Right renal pelvis (tissue), 4 donors: ENCODE results near the gene IFNGR1. TPM values are rescaled to one million over a fixed set of nuclear protein-coding genes. Genes with fewer than 3 reads are reported as not detected.

Source experiments
- DNase-seq, 4 donors: peaks; one replicate each; pipeline ENCODE4 v3.0.0-alpha.2; 2013; ENCODE audit warnings: low read depth in 4 of 4, low spot score in 3 of 4, missing footprints in 1 of 4
- polyA plus RNA-seq, 4 donors: library from polyadenylated mRNA; unstranded; fragments of 120-200 nt; gene quantifications; one replicate each; pipeline ENCODE4 v1.2.1, GENCODE V29; 2013; ENCODE audit not compliant: insufficient read length in 4 of 4

Gene IFNGR1
- polyA plus RNA-seq, 4 donors, result 53.6 to 69.4 (median 68.3) TPM

DNA sequence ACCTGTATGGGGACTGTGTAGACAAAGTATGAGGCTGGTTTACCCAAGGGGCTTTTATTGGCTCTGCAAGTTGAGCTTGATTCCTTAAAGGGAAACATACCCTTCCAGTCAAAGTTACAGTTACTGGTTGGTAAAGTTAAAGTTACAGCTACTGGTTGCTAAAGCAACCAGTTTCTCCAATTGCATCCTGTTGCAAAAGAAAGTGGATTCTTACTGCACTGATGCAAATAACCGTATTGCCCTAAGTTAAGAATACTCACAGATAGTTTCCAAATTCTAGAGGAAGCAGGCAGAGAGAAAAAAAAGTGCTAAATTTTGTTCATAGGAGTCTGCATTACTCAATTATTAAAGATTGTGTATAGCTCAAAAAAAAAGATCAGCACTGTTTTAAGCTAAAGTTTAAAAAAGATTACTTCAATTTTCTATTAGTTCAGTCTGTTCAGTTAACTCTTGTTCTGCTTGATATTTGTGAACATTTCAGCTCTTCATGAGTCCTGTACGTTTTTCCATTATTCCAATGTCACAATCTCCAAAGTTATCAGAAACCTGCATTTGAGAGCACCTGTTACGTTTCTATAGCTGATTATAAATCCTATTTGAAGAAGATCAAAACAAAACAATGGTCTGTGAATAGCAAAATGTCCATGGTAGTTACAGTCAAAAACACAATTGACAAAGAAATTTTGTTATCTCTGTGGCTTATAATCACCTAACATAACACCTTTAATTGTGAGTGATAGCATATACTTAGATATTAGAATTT is 37.1 kb downstream of the IFNGR1 start:
- DNase-seq, result no peak

DNA sequence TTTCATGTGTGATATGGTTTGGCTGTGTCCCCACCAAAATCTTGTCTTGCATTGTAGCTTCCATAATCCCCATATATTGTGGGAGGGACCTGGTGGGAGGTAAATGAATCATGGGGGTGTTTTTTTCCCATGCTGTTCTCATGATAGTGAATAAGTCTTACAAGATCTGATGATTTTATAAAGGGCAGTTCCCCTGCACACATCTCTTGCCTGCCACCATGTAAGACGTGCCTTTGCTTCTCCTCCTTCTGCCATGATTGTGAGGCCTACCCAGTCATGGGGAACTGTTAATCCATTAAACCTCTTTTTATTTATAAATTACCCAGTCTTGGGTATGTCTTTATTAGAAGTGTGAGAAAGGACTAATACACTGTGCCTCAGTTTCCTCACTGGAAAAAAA is 41.6 kb downstream of the IFNGR1 start:
- DNase-seq, result no peak

DNA sequence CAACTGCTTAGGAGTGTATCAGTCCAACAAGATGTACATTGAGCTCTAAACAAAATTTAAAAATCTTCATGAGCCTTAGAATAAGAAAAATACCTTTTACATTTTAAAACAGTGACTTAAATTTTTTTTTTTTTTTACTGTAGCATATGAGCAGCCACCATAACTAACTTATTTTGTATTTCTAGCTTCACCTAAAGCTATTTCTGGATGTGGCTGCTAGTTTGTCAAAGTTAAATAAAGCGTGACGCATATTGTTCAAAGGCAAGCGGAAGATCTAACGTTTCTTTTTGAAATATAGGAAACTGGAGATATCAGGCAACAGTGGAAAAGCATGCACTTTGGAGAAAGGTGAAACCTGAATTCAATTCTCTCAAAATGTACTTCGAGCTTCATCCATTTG is 42.5 kb downstream of the IFNGR1 start:
- DNase-seq, result no peak

DNA sequence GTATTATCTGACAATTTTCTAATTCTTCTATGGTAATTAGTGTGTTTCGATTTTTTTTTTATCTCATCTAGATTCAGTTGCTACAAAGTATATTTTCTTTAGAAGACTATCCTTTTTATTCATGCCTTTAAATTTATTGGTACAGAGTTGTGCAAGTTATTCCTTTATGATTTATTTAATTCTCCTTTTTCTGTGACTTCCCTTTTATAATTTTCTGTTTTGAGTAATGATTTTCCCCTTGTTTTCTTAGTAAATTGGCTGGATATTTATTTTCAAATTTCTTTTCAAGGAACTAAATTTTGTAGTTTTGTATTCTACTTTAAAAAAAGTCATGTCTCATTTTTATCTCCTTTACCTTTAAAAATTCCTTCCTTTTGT is 43.3 kb downstream of the IFNGR1 start:
- no peak for DNase-seq

DNA sequence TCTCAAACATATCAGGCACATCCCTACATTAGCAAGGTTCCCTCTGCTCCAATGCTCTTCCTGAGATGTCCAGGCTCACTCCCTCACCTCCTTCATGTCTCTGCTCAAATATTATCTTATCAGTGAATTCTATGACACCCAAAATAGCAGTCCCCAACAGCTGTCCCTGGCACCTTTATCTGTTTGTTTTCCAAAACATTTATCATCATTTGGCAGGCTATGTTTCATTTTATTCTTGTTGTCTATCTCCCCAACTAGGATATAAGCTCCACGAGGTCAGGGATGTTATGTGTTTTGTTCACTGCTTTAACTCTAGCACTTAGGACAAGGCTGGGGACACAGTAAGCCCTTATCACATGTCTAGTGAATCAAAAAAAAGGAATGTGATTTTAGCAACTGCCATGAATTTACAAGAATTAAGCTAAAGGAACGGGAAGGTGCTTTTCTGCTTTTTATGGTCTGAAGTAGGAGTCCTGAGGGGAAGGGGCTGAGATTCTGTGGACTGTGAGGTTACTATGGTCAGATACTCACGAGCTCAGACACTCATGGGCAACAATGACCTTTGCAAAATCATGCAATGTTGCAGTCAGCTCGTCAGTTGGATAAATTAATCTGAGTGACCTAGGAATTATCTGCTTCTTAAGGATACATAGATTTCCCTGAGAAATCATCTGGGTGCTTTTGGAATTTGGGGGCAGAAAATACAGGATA is 43.9 kb downstream of the IFNGR1 start:
- no peak for DNase-seq

DNA sequence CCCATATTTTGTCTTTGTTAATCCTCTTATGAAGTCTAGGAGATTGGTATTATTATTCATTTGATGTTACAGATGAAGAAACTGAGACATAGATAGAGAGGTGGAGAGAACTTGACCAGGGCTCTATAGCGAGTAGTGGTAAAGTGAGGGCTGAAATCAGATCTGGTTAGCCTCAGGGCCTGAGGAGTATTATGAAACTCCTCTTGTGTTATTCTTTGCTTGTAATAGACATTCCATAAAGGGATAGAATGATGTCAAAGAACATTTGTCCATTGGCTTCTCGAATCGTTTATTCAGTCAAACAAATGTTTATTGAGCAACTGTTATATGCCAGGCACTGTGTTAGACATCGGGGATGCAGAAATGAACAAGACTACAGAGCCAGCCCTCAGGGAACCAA is 45.7 kb downstream of the IFNGR1 start, which contains the start of gene IL22RA2:
Gene IL22RA2 (minus strand): TSS at position 144 of the 400 bp plus-strand sequence. CDS start 11,895 bp downstream, outside the sequence.
- DNase-seq, result no peak

DNA sequence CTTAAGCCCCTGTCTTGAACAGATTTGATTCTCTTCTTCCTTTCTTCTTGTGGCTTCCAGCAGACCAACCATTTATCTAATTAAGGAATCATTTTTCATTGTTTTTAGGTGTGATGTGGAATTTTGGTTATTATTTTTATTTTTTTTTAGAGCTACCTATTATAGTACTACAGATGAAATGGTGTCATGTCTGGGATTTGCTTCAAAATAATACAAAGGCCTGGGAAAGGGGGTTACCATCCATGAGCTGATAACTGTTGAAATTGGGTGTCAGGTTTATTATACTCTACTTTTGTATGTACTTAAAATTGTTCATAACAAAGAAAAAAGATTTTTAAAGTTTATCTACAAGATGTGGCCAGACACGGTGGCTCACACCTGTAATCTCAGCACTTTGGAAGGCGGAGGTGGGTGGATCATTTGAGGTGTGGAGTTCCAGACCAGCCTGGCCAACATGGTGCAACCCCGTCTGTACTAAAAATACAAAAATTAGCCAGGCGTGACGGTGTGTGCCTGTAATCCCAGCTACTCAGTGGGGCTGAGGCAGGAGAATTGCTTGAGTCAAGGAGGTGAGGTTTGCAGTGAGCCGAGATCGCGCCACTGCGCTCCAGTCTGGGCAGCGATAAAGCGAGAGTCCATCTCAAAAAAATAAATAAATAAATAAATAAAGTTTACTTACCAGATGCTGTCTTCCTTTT is 46.3 kb downstream of the IFNGR1 start:
- no peak for DNase-seq

DNA sequence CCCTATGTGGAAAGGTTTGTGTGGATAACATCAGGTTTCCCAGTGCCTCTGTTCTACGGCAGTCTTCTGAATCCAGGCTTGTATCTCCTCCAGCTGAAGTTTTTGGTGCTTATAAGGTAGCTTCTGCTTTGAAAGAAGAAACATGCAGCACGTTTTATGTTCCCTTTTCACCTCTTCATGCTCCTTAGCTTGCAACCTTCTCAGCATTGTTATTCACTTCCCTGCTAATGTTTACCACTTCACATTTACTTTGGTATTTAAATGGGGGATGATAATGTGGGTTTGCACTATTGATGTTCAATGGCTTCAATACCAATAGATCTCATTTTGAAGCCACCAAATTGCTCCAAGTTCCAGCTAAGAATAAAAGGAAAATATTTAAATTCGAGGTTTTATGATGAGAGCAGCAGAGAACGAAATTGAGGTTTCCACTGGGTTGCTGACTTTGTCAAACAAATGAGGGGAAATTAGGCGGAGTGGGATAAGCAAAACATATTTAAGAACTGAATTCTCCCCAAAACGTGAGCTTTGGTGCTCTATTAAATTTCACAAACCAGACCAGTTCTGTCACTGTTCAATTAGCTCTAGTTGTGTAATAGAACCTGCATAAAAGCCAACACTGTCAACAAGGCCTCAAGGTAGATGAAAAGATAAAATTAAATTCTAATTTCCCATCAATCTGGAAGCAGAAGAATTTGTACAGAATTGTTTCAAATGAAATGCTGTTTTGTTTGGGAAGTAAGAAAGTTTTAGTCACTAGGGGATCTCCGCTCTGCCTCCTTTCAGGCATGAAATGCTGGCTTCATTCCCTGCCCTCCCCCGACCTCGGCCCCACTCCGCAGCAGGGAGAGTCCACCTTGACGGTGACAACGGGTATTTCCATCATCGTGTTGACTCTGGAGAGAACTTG is 47.1 kb downstream of the IFNGR1 start:
- no peak for DNase-seq

DNA sequence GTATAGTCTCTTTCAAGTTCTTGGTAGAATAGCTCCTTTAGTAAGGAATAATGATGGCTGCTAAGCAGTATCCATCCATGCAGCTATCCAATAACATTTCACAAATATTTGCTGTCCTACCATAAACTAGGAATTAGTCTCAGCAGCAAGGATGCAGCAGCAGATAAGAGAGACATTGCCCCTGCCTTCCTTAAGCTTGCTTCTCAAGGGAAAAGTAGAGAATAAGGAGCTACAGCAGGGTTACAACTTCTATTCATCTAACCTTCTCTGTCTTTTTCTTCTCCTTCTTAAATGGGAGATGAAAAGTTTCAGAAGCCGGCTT is 48.2 kb downstream of the IFNGR1 start:
- no peak for DNase-seq

DNA sequence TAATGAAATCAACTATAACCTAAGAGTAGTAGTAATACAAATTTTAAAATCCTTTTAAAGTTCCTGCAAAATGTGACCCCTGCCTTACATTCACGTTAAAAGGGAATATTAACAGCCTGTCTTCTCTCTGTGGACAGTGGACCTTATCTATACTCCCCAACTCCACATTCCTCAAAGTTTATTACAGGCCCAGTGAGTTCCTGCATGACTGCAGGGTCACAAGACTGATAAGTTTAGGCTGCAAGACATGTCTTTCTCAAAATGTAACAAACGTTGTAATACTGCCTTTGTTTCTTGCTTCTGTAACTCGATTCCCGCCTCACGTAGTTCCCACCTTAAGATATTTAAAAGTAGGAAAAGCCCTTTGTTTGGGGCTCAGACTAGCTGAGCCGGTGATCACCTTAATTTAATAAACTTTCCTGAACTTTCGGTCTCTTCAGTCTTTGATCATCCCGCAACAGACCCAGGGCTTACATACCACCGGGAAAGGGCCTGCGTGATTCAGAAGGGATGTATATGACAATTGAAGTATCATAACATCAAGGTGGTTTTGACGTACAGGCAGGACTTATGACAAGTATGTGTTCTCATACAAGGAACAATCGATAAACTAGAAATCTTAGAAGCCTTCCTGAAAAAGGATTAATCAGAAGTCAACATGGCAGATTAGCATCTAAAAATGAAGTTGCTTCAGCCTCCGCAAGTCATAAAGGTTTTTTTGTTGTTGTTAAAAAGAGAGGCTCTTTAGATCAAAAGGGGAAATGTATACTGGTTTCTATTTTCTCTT is 48.7 kb downstream of the IFNGR1 start:
- no peak for DNase-seq

DNA sequence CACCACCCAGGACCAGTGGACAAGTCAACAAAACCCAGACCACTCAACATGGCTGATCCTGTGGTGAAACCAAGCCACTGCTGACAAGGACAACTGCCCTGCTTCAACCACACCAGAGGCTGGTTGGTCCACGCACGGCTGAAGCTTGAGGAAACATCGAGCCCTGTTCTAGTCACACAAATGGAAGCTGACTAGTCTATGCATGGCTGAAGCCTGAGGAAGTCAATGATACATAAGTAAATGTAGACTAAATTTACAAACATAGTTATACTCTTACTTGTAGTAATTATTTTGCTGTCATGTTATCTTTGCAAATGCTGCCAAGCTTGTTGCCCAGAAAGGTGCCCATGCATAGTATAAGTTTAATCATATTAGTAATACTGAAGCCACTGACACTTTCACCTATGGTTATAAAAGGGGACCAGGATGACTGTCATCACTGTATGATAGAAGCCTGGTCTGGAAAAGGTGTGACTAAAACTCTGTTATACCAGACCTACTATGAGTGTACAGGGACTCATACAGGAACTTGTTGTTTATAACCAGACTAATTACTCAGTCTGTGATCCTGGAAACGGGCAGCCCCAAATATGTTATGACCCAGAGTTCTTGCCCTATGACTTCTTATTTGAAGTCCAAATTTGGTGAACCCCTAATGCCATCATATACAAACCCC is 51.3 kb downstream of the IFNGR1 start:
- DNase-seq, result no peak

DNA sequence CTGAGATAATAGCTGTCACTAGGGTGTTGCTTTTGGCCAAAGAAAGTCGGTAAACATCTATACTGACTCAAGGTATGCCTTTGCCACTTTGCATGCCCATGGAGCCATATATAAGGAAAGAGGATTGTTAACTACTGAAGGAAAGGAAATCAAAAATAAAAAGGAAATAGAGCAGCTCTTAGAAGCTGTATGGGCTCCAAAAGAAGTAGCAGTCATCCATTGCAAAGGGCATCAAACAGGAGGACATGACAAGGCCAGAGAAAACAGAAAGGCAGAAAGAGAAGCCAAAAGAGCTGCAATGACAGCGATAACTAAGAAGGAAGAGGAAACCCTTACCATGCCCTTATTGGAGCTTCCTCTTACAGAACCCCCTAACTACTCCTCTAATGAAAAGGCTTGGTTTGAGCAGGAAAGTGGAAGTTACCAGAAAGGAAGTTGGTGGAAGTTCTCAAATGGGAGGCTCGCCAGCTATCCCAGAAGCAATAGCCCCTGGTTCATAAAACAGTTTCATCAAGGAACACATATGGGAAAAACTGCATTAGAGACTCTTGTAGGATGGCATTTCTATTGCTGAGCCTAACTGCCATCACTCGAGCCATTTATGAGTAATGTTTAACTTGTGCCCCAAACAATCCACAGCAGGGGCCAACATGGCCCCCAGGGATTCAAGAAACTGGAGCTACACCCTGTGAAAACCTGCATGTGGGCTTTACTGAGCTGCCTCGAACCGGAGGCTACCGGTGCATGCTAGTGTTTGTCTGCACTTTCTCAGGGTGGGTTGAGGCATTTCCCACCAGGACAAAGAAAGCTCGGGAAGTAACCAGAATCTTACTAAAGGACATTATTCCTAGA is 52.7 kb downstream of the IFNGR1 start:
- no peak for DNase-seq

DNA sequence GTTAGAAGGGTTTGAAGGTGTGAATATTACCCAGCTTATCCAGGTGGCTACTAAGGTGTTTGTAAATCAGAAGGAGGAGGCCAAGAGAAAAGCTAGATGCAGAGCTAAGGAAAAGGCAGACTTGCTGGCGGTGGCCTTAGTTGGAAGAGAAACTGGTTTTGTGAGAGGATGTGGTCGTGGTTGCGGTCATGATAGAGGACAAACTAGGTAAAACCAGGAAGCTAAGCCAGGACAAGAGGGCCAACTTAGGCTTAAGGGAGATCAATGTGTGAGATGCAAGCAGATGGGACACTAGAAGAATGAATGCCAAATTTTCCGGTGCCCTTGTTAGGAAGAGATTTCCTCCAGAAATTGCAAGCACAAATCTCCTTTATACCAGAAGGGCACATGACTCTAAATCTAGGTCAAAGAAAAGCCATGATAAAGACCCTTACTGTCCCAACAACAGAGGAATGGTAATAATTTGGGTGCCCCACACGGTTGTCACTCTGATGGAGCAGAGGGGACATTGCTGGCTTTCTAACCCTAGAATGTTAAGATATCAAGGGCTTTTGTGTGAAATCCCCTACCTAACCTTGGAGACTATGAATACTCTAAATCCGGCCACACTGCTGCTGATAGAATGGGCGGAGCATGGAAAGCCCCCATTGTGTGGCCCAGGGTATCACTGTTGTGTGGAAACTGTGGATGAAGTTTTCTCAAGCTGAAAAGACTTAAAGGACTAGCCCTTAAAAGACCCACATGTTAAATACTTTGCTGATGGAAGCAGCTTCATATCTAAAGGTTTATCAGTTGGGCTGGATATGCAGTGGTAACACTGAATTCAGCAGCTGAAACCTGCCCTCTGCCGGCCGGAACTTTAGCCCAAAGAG is 53.6 kb downstream of the IFNGR1 start:
- DNase-seq, result no peak

DNA sequence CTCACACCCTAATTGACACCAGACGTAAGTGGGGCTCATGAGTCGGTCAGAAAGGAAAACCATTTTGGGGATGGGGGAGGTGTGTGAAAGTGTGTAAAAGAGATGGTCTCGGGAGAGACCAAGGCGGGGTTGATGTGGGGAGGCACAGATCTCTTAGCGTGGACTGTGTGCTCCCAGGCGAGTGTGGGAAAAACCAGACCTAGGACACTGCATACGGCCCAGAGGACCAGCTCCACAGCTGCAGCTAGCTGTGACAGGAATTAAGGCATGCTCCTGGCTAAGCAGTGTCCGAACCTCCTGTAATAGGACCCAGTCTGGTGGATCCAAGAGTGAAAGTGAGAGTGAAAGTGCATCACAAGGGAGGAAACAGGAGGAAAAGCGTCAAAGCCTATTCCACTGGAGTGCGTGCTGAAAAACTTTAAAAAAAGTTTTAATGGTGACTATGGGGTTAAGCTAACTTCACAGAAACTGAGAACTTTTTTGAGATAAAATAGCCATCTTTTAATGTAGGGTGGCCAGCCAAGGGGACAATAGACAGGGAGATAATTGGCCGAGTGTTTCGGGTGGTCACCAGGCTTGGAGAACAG is 55.4 kb downstream of the IFNGR1 start:
- no peak for DNase-seq

DNA sequence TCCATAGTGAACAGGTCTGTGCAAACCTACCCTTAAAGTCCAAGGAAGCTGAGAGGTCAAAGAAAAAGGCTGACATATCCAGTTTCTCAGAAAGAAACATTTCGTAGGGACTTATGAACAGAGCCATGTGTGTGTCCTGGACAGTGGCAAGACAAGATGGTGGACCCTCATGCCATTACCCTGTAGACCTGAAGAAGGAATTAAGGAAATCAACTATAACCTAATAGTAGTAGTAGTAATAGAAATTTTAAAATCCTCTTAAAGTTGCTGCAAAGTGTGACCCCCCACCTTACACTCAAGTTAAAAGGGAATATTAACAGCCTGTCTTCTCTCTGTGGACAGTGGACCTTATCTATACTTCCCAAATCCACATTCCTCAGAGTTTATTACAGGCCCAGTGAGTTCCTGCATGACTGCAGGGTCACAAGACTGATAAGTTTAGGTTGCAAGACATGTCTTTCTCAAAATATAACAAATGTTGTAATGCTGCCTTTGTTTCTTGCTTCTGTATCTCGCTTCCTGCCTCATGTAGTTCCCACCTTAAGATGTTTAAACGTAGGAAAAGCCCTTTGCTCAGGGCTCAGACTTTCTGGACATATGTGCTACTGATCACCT is 56.4 kb downstream of the IFNGR1 start:
- DNase-seq, result no peak

DNA sequence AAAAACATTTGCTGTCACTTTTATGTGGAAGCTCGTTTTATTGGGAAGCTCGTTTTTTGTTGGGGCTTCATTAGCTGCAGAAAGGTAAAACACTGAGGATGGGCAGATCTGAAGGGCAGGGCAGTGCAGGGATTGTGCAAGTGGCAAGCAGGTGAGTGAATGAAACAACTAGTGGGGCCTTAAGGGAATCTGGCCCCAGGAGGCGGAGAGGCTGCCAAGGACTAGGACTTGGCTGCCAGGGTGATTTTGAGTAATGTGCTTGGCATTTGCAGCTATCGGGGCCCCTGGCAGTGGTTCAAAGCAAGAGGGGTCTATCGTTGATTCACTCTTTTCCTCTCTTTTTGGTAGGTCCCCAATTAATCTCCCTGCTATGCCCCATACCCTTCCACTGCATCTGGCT is 57.2 kb downstream of the IFNGR1 start:
- DNase-seq, result no peak

DNA sequence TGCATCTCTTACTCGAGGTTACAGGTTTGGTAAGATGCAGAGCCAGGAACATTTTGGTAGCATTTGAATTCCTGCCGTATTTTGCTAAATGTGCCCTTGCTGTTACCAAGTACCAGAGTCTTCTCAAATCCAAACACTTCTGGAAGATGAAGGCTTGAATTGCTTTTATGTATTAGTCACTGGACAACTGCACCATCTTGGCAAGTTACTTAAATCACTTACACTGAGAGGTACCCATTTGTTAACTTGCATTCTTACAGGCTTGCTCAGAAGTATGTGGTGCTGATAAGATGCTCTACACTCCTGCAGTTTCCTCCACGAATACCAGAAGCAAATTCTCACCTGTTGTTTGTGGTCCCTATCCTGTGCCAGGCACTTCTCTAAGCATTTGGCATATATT is 58.4 kb downstream of the IFNGR1 start:
- DNase-seq, result no peak
